H1 (cell line): ENCODE results near the gene NHLH1. TPM values are rescaled to one million over a fixed set of nuclear protein-coding genes. Genes with fewer than 3 reads are reported as not detected.

ENCODE experiments used
- CTCF ChIA-PET: fragments of 300-600 bp; sonication (Branson Sonifier 250); formaldehyde crosslinking; loops from one replicate; lab custom pipeline; 2021; ENCODE audit not compliant: partially characterized antibody; lab: Charles Lee
- POLR2A ChIA-PET: fragments of 300-600 bp; sonication (Branson Sonifier 250); formaldehyde crosslinking; loops from one replicate; lab custom pipeline; 2021; ENCODE audit warnings: inconsistent platforms; ENCODE audit not compliant: partially characterized antibody; lab: Charles Lee
- DNase-seq, 2 experiments: peaks; one replicate each; pipeline versions ENCODE4 v3.0.0 to v3.0.0-alpha.2; 2010 to 2022; ENCODE audit warnings: low spot score in 2 of 2, low read depth in 1 of 2, mixed read lengths in 1 of 2
- FAIRE-seq: peaks from 2 replicates; lab custom pipeline; 2011; peaks lifted over from hg19 to GRCh38; lab: Jason Lieb, UNC
- H2AFZ ChIP-seq: 2 replicates; pipeline ENCODE4 v1.8.1; 2012; ENCODE audit warnings: low read length, inconsistent platforms
- H2AK5ac ChIP-seq: 2 replicates; pipeline ENCODE4 v1.6.1; 2013; ENCODE audit warnings: low read depth, low read length
- H2BK120ac ChIP-seq: replicated peaks from 2 replicates; pipeline ENCODE3; 2013; ENCODE audit warnings: low read depth, low read length, inconsistent platforms
- H2BK12ac ChIP-seq: 2 replicates; pipeline ENCODE4 v1.6.1; 2013; ENCODE audit warnings: low read depth, low read length
- H2BK15ac ChIP-seq: 2 replicates; pipeline ENCODE4 v1.6.1; 2013; ENCODE audit warnings: low read length
- H2BK20ac ChIP-seq: 2 replicates; pipeline ENCODE4 v1.6.1; 2013; ENCODE audit warnings: low read length
- H2BK5ac ChIP-seq: 2 replicates; pipeline ENCODE4 v1.6.1; 2013; ENCODE audit warnings: low read depth, low read length
- H3K14ac ChIP-seq: 2 replicates; pipeline ENCODE4 v1.6.1; 2013; ENCODE audit warnings: inconsistent platforms; ENCODE audit not compliant: insufficient read length
- H3K18ac ChIP-seq: 2 replicates; pipeline ENCODE4 v1.6.1; 2013; ENCODE audit warnings: low read length; ENCODE audit errors: extremely low read depth
- H3K23ac ChIP-seq: 2 replicates; pipeline ENCODE4 v1.6.1; 2013; ENCODE audit warnings: inconsistent platforms; ENCODE audit not compliant: insufficient read length
- H3K23me2 ChIP-seq: 2 replicates; pipeline ENCODE4 v1.6.1; 2013; ENCODE audit warnings: low read depth, low read length
- H3K27ac ChIP-seq: 2 replicates; pipeline ENCODE4 v1.6.1; 2011; ENCODE audit warnings: low read depth, low read length, inconsistent platforms
- H3K27me3 ChIP-seq, 4 experiments: replicated peaks in 1 of 4; 1 replicate in 1 of 4; 2 replicates in 3 of 4; pipeline versions ENCODE4 v1.6.1 to v1.8.1; 2011 to 2013; ENCODE audit warnings: low read length in 3 of 4, mild to moderate bottlenecking in 3 of 4, inconsistent platforms in 2 of 4, mixed read lengths in 2 of 4, moderate library complexity in 1 of 4; ENCODE audit not compliant: control insufficient read depth in 3 of 4, insufficient read depth in 3 of 4; ENCODE audit errors: extremely low read depth in 1 of 4
- H3K36me3 ChIP-seq, 4 experiments: 2 replicates each; pipeline versions ENCODE4 v1.6.1 to v1.8.1; 2011 to 2013; ENCODE audit warnings: mild to moderate bottlenecking in 4 of 4, low read length in 3 of 4, moderate library complexity in 2 of 4, control low read depth in 1 of 4, inconsistent platforms in 1 of 4; ENCODE audit not compliant: insufficient read depth in 4 of 4, control insufficient read depth in 2 of 4
- H3K4ac ChIP-seq: replicated peaks from 2 replicates; pipeline ENCODE3; 2013; ENCODE audit warnings: low read length, low read depth, mixed read lengths, inconsistent platforms; ENCODE audit not compliant: insufficient read length
- H3K4me1 ChIP-seq, 4 experiments: replicated peaks in 1 of 4; 1 replicate in 1 of 4; 2 replicates in 3 of 4; pipeline versions ENCODE4 v1.6.1 to v1.8.1; 2011 to 2013; ENCODE audit warnings: low read length in 3 of 4, inconsistent platforms in 2 of 4, mixed read lengths in 1 of 4; ENCODE audit not compliant: insufficient read depth in 4 of 4, control insufficient read depth in 3 of 4
- H3K4me2 ChIP-seq, 2 experiments: 2 replicates each; pipeline versions ENCODE4 v1.6.1 to v1.8.1; 2011 to 2013; ENCODE audit warnings: low read depth in 2 of 2, low read length in 2 of 2, control low read depth in 1 of 2, inconsistent platforms in 1 of 2, mild to moderate bottlenecking in 1 of 2; ENCODE audit not compliant: insufficient read depth in 1 of 2
- H3K4me3 ChIP-seq, 4 experiments: fragments of 200-600, 300-600 bp in 1 of 4; sonication (generic), shearing (Covaris generic), sonication (Bioruptor Twin) in 1 of 4; 2 replicates each; pipeline versions ENCODE4 v1.5.1 to v1.8.1; 2011 to 2016; ENCODE audit warnings: low read length in 4 of 4, low read depth in 3 of 4, control low read depth in 2 of 4, inconsistent platforms in 2 of 4, mild to moderate bottlenecking in 2 of 4, mixed read lengths in 1 of 4, moderate library complexity in 1 of 4; ENCODE audit not compliant: insufficient read depth in 2 of 4; ENCODE audit errors: extremely low read depth in 1 of 4
- H3K56ac ChIP-seq: replicated peaks from 2 replicates; pipeline ENCODE3; 2013; ENCODE audit warnings: low read depth, mild to moderate bottlenecking, mixed read lengths, low read length, inconsistent platforms; ENCODE audit not compliant: insufficient read length
- H3K79me1 ChIP-seq: 2 replicates; pipeline ENCODE4 v1.6.1; 2013; ENCODE audit warnings: low read depth, low read length, control low read depth
- H3K79me2 ChIP-seq, 2 experiments: 2 replicates each; pipeline versions ENCODE4 v1.6.1 to v1.8.1; 2012 to 2013; ENCODE audit warnings: low read length in 2 of 2, mild to moderate bottlenecking in 2 of 2, inconsistent platforms in 1 of 2; ENCODE audit not compliant: insufficient read depth in 2 of 2, control insufficient read depth in 1 of 2
- H3K9ac ChIP-seq, 4 experiments: replicated peaks in 1 of 4; 1 replicate in 1 of 4; 2 replicates in 3 of 4; pipeline versions ENCODE4 v1.6.1 to v1.8.1; 2011 to 2013; ENCODE audit warnings: low read depth in 3 of 4, low read length in 3 of 4, control low read depth in 2 of 4, mild to moderate bottlenecking in 2 of 4, moderate library complexity in 2 of 4, inconsistent platforms in 1 of 4; ENCODE audit errors: extremely low read depth in 1 of 4
- H3K9me3 ChIP-seq, 2 experiments: 2 replicates each; pipeline versions ENCODE4 v1.6.1 to v1.8.1; 2012 to 2013; ENCODE audit warnings: mild to moderate bottlenecking in 2 of 2, moderate library complexity in 2 of 2, control low read depth in 1 of 2, inconsistent platforms in 1 of 2, low read depth in 1 of 2, low read length in 1 of 2, mixed read lengths in 1 of 2; ENCODE audit not compliant: insufficient read depth in 2 of 2
- H4K20me1 ChIP-seq, 2 experiments: replicated peaks in 1 of 2; 2 replicates each; pipeline versions ENCODE3 to v1.8.1; 2011 to 2013; ENCODE audit warnings: inconsistent platforms in 2 of 2, low read length in 2 of 2, mild to moderate bottlenecking in 1 of 2; ENCODE audit not compliant: insufficient read depth in 2 of 2, control insufficient read depth in 1 of 2
- H4K5ac ChIP-seq: 2 replicates; pipeline ENCODE4 v1.6.1; 2013; ENCODE audit warnings: low read length, low read depth, mixed read lengths, inconsistent platforms; ENCODE audit not compliant: insufficient read length
- H4K8ac ChIP-seq: 2 replicates; pipeline ENCODE4 v1.8.0; 2013; ENCODE audit warnings: mild to moderate bottlenecking, moderate library complexity, low read length, inconsistent platforms; ENCODE audit not compliant: insufficient read depth; ENCODE audit errors: extremely low read depth
- H4K91ac ChIP-seq: replicated peaks from 2 replicates; pipeline ENCODE3; 2013; ENCODE audit warnings: low read length, mixed read lengths, inconsistent platforms; ENCODE audit not compliant: insufficient read length
- BCL11A ChIP-seq, 2 experiments: IDR thresholded peaks; one replicate each; pipeline ENCODE4 v1.6.1; 2011; ENCODE audit warnings: low read depth in 2 of 2, low read length in 2 of 2, mild to moderate bottlenecking in 2 of 2
- GABPA ChIP-seq: IDR thresholded peaks from 2 replicates; pipeline ENCODE4 v1.6.1; 2011; ENCODE audit warnings: mild to moderate bottlenecking, low read length, moderate library complexity, borderline replicate concordance; ENCODE audit not compliant: insufficient read depth
- MAFK ChIP-seq: IDR thresholded peaks from 2 replicates; pipeline ENCODE4 v1.6.1; 2012; ENCODE audit warnings: low read depth, mild to moderate bottlenecking, improper control_type of control experiment, low read length
- POLR2AphosphoS5 ChIP-seq: IDR thresholded peaks from 2 replicates; pipeline ENCODE4 v1.6.1; 2011; ENCODE audit warnings: low read depth, low read length
- RNF2 ChIP-seq: fragments of 200-900, 300-1000 bp; sonication (generic); IDR thresholded peaks from 2 replicates; pipeline ENCODE4 v1.7.1; 2016; ENCODE audit warnings: borderline replicate concordance, low read depth, mild to moderate bottlenecking, antibody characterized with exemption, low read length; ENCODE audit not compliant: poor library complexity, severe bottlenecking; ENCODE audit errors: missing control alignments
- RXRA ChIP-seq: IDR thresholded peaks from 2 replicates; pipeline ENCODE4 v1.6.1; 2011; ENCODE audit warnings: low read depth, mild to moderate bottlenecking, low read length, moderate library complexity; ENCODE audit not compliant: insufficient read depth
- SAP30 ChIP-seq: fragments of 300-600 bp; sonication (generic); IDR thresholded peaks from 2 replicates; pipeline ENCODE4 v1.7.1; 2012; ENCODE audit warnings: low read length, moderate library complexity, mild to moderate bottlenecking, inconsistent platforms; ENCODE audit not compliant: insufficient read depth, insufficient replicate concordance
- SUZ12 ChIP-seq: fragments of 200-600 bp; sonication (generic); IDR thresholded peaks from 2 replicates; pipeline ENCODE4 v1.6.1; 2012; ENCODE audit warnings: mild to moderate bottlenecking, inconsistent platforms, low read length, moderate library complexity, mixed read lengths
- YY1 ChIP-seq: IDR thresholded peaks from 2 replicates; pipeline ENCODE4 v1.6.1; 2011; ENCODE audit warnings: low read depth, mild to moderate bottlenecking, low read length
- WGBS, 2 experiments: shearing (Covaris generic) in 1 of 2; methylation state at CpG; one replicate each; pipeline versions ENCODE4 v1.1.6 to v1.1.7; 2013 to 2015; ENCODE audit warnings: low lambda C conversion rate in 2 of 2, mixed read lengths in 2 of 2, inconsistent platforms in 1 of 2, low coverage in 1 of 2, missing lambda C conversion rate in 1 of 2; ENCODE audit not compliant: insufficient replicate concordance in 2 of 2, insufficient coverage in 1 of 2, insufficient read length in 1 of 2; ENCODE audit errors: extremely low coverage in 1 of 2, missing lambda C conversion rate in 1 of 2; 5-methylcytosine and 5-hydroxymethylcytosine counted together
- polyA plus RNA-seq, 7 experiments: library from polyadenylated mRNA; depleted of rRNA in 3 of 7; stranded (reverse) in 5 of 7; unstranded in 2 of 7; fragments of >200 nt in 5 of 7; fragments of 200-250 nt in 2 of 7; gene quantifications; 1 replicate in 5 of 7; 2 replicates in 1 of 7; 4 replicates in 1 of 7; pipeline versions ENCODE4 v1.2.1 to v1.2.3, GENCODE V29; 2011 to 2013; ENCODE audit warnings: missing spikeins in 2 of 7, mixed read lengths in 2 of 7
- total RNA-seq: library from RNA; stranded (reverse); fragmentation: NEBNext Ultra II Directional; extraction: Animal tissue kit (Norgen Biotek cat#: 25700); gene quantifications from 2 replicates; pipeline ENCODE4 v1.2.1, GENCODE V29; 2021

The NHLH1 gene
- total and polyA plus RNA-seq, 2 of the 8 experiments (the other 6 are each of a cell fraction or from before 2014, with no cell fraction given), result 0.39 to 0.91 TPM

GRCh38 chr1:160413716-160414115 is 46.8 kb downstream of the NHLH1 start:
- no peak overlapping the region for H3K18ac ChIP-seq
- no peak overlapping the region for H3K23ac ChIP-seq
- no peak for FAIRE-seq
- H3K27ac ChIP-seq, result no peak overlapping the region
- WGBS, 2 experiments, result 91% methylated on average over 3 of the region's 3 CpGs; no CpG with 5 or more reads in 1 of the 2 experiments
- DNase-seq, result no peak
- peaks cover 5 to 24% (median 14%) of the 10 kb centered on the region in 4 experiments; a peak in 7 of 8 replicates for H3K36me3 ChIP-seq
- no peak overlapping the region for H3K4me3 ChIP-seq
- H3K9ac ChIP-seq, result no peak overlapping the region
- no peak overlapping the region for H2BK5ac ChIP-seq
- peaks cover 29% of the 10 kb centered on the region for H3K79me1 ChIP-seq
- no peak overlapping the region for H3K4ac ChIP-seq
- no peak overlapping the region for H2BK15ac ChIP-seq
- no peak overlapping the region for H2AFZ ChIP-seq
- H4K5ac ChIP-seq, result no peak overlapping the region
- no peaks in the 10 kb centered on the region for H3K23me2 ChIP-seq
- peaks cover 6 to 16% of the 10 kb centered on the region in 2 experiments for H4K20me1 ChIP-seq
- H2BK20ac ChIP-seq, result no peak overlapping the region
- peaks cover 4 to 61% of the 10 kb centered on the region in 2 experiments for H3K79me2 ChIP-seq
- no peak overlapping the region for H2AK5ac ChIP-seq
- POLR2A ChIA-PET, result interaction anchor here (0.7 to 1.3 kb wide), 3 partner anchors 15 to 37 kb away, joined by 3 read pairs; no protein-coding TSS in a partner anchor
- H3K27me3 ChIP-seq, result no peaks in the 10 kb centered on the region
- H4K91ac ChIP-seq, result no peak overlapping the region
- CTCF ChIA-PET, result interaction anchor here (0.7 to 8.5 kb wide), 13 partner anchors 10 to 308 kb away, joined by 3 to 70 read pairs (median 3); no protein-coding TSS in a partner anchor
- no peak overlapping the region for H2BK120ac ChIP-seq
- no peak overlapping the region for H3K14ac ChIP-seq
- H2BK12ac ChIP-seq, result no peak overlapping the region
- H3K4me1 ChIP-seq, result peaks cover 6 to 17% (median 16%) of the 10 kb centered on the region in 4 experiments
- no peaks in the 10 kb centered on the region for H3K9me3 ChIP-seq
- no peak overlapping the region for H3K4me2 ChIP-seq
- H3K56ac ChIP-seq, result no peak overlapping the region
- no peak overlapping the region for H4K8ac ChIP-seq
- TF ChIP-seq GABPA, result no peak
- TF ChIP-seq BCL11A (IDR thresholded peaks at IDR 0.05; ENCODE audit: low read depth in 2 of 2, low read length in 2 of 2), result no peak
- no peak for TF ChIP-seq YY1
- no peak for TF ChIP-seq MAFK
- no peak for TF ChIP-seq SUZ12
- TF ChIP-seq RNF2, result no peak
- TF ChIP-seq RXRA, result no peak
- no peak for TF ChIP-seq POLR2AphosphoS5
- TF ChIP-seq SAP30, result no peak
